Measurements from ENCODE around the gene EFNA4.

EFNA4 gene

DNA sequence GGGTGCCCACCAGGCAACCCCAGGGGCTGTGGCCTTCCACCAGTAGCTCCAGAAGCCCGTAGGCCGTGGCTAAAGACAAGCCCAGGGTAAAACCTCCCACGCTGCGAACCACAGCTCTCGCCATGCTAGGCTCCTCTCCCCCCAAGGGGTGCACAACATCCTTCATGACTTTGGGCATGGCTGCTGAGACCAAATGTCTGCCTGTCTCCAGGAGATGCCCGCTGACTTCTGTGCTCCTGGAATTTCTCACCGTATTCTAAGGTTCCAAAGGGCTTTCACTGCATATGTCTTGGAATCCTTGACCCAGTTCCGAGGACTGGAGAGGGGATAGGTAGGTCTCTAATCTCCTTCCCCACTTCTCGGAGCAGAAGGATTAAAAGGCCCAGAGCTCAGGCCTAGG, 30.0 kb upstream of the EFNA4 start, which contains the start of the genes DCST1 and DCST2:
Gene DCST1 (plus strand): TSS at position 301 of the 400 bp plus-strand sequence. CDS start 213 bp downstream, outside the sequence.
Gene DCST2 (minus strand): TSS at position 258 of the 400 bp plus-strand sequence. CDS start 80 bp downstream, at position 178.
- no peak for DNase-seq (ENCODE audit: low read depth)

DNA sequence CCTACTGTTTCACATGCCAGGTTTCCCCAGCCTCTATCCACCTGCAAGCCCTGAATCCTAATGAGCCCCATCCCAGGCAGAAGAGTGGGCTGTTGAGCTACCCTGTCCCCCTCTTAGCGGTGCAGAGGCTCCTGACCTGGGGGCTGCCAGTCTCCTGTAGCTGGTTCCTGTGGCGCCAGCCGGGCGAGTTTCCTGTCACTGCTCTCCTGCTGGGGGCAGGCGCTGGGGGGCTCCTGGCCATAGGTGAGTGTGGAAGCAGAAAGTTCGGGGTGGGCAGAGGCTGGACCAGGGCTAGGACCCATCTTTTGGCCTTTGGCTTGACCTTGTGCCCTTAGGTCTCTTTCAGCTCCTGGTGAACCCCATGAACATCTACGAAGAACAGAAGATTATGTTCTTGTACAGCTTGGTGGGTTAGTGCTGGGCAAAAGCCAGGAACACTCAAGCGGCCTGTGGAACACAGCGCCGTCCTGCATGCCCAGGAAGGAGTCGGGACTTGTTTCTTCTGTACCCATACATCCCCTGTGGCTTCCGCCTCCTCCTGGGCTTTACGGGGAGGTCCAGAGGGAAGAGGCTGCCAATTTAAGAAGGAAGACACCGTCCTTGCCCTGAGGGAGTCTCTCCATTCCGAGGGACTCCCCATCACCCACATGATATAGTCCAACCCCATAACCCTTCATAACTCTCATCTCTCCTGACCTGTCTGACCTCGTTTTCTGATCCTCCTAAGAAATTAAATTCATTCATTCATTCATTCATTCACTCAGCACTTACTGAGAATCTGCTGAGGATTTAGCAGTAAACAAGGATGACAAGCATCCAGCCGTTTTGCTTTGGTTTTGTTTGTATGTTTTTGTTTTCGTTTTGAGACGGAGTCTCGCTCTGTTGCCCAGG, 29.0 kb upstream of the EFNA4 start:
- DNase-seq (ENCODE audit: low read depth), result no peak

DNA sequence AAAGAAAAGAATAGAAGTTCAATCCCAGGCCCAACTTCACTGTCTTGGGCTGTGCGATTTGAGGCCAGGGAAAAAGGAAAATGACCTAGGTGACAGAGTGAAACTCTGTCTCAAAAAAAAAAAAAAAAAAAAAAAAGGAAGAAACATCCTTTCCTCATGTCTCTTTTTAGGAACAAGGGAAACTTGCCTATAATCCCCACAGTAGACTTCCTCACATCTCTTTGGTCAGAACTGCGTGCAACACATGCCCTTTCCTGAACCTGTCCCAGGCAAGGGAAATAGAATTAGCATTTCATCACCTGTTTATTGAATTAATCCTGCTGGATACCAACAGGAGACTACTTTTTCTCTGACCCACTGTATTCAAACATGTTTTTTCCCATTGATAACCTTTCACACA, 27.6 kb upstream of the EFNA4 start:
- no peak for DNase-seq (ENCODE audit: low read depth)

DNA sequence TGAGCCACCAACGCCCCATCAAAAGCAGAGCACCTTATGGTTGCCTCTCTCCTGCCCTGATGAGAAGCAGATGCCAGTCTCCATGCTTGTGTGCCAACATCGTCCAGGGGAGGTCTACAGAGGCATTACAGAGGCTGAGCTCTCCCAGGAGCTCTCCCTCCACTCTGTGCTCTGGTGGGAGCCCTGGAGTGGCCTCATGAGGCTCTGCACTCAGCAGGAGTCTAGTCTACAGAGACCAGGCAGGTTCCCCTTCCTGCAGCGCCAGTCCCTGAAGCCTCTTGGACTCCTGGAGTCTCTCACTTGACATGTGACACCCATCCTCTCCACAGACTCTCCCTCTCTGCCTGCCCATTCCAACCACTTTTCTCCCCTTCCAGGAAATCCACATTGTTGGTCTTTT, 26.5 kb upstream of the EFNA4 start:
- no peak for DNase-seq (ENCODE audit: low read depth)

DNA sequence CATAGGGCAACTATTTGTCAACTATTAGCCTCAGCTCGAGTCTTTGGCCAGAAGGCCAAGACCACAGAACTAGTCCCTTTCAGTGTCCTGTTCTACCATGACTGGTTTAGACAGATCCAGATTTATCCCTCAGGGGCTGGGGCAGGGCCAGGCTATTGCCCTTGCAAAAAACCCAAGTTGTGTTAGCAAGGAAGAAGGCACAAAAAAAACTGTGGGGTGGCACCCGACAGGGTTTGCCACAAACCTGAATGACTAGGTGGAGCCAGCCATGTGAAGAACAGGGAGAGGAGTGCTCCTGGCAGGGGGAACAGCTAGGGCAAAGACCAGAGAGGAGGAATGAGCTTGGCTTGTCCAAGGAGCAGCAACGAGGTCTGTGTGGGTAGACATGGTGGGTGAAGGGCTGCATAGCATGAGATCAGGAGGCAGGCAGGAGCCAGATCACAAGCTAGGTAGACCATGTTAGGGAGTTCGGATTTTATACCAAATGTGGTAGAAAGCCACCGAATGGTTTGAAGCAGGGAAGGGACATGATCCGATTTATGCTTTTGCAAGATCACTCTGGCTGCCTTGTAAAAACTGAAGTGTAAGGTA, 25.6 kb upstream of the EFNA4 start:
- DNase-seq (ENCODE audit: low read depth), result no peak

DNA sequence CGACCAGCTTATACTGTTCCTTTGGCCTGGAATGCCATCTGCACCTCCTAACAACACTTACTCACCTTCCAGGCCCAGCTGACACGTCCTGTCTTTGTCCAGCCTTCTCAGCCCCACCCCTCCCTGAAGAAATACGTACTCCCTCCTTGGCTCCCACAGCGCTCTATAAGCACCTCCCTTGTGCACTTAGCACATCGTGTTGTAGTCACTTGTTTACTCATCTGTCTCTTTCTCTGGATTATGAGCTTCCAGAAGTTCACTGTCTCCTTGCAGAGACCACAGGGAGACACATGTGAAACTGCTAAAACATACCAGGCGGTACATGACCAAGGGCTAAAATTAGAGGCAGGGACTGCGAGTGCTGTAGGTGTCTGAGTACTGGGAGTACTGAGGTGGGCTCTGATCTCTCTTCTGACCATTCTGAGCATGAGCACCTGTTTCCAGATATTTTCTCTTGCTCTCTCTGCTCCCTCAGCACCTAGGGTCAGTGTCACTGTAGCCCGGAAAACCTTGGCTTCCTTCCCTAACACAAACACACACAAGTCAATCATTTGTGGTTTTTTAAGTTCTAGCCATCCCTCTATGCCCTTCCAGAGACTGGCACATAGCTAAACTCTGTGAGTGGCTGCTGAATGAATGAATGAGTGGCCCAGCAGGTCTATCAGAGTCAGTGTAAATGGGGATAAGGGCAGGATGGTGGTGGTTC, 24.8 kb upstream of the EFNA4 start:
- no peak for DNase-seq (ENCODE audit: low read depth)

DNA sequence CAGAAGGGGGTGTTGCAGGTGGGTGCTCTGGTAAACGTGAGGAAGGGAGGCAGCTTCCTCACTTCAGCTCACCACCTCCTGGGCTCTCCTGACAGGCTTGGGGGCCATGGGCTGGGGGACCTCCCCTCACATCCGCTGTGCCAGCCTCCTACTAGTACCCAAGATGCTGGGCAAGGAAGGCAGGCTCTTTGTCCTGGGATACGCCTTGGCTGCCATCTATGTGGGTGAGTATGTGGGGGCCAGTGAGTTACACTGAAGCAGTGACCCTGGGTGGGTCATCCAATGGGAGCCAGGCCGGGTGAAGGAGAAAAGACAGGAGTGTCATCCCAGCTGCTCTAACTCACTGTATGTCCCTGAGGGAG, 24.3 kb upstream of the EFNA4 start:
- DNase-seq (ENCODE audit: low read depth), result no peak

DNA sequence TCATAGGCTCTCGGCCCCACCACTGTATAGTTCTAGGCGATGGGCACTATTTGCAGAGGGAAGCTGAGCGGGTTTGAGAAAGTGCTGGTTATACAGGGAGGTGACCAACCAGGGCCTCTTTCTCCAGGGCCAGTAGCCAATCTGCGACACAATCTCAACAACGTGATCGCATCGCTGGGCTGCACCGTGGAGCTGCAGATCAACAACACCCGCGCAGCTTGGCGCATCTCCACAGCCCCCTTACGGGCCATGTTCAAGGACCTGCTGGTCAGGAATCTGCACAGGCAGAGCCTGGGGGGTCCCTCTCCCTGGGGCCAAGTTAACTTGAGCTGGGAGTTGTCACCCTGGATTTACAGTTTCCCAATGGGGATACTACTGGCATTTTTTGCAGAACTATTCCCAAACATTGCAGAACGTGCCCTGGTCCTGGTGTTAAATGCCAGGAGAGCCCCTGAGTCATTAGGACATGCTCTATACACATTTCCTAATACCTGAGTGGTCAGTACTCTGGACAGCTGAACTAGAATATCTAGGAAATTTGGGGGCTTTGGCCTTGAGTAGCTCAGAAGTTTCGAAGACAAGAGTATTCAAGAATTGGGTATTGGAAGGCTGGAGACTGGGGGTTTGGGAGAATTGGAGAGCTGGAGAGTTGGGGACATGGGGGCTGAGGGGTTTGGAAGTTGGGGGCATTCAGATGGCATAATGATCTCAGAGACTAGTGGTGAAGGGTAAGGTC, 23.0 kb upstream of the EFNA4 start:
- no peak for DNase-seq (ENCODE audit: low read depth)

DNA sequence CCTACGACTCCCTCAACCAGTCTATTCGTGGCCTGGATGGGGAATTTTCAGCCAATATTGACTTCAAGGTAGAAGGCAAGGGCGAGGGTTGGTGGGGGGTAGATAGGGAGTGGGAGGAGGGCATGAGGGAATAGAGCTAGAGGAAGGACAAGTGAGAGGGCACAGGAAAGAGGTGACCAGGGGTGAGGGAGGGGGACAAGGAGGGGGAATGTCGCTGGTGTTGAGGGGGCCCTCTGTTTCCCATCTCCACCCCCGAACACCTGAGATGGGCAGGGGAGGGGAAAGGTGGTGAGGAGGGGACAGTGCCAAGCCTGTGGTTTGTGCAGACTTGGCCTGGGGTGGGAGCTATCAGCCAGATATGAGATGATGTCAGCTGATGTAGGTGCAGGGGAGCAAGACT, 20.8 kb upstream of the EFNA4 start:
- no peak for DNase-seq (ENCODE audit: low read depth)

DNA sequence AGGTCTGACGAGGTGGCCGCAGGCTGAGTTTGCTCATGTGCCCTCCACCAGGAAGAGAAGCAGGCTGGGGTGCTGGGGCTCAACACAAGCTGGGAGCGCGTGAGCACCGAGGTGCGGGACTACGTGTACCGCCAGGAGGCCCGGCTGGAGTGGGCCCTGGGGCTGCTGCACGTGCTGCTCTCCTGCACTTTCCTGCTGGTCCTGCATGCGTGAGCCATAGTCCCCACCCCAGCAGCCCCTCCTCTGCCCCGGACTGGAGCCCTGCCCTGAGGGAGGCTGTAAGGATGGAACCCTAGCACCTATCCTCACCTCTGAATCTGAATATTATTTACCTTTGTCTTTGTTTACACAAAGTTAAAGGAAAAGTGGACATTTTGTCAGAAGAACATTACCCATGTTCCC, 20.2 kb upstream of the EFNA4 start:
- no peak for DNase-seq (ENCODE audit: low read depth)

DNA sequence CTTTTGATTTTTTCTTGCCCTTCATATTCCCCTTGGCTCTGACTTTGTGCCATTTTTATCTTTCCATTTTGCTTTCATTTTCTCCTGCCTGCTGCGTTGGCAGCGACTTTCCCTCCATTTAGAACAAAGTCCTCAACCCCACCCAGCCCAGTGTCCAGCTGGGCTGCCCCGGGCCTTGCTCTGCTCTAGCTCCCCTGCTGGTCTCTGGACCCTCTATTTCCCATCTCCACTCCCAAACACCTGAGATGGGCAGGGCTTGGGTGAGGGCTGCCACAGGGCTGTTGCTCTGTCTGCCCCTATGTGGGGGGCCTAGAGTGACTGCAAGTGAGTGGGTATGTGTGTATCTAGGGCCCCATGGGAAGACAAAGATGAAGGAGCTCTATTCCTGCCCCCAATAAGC, 19.7 kb upstream of the EFNA4 start:
- DNase-seq (ENCODE audit: low read depth), result no peak

DNA sequence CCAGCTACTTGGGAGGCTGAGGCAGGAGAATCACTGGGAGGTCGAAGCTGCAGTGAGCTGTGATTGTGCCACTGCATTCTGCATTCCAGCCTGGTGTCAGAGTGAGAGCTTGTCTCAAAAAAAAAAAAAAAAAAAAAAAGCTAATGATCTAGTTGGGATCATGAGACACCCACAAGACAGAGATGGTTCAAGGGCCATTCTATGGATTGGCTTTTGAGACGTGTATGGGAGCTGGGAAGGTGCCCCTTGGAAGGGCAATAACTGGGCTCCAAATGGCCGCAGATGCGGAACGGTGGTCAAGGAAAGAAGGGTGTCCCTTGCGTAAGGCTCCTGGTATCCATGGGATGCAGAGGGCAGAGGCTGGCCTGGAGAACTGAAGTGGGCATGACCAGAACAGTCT, 19.2 kb upstream of the EFNA4 start:
- DNase-seq (ENCODE audit: low read depth), result no peak

DNA sequence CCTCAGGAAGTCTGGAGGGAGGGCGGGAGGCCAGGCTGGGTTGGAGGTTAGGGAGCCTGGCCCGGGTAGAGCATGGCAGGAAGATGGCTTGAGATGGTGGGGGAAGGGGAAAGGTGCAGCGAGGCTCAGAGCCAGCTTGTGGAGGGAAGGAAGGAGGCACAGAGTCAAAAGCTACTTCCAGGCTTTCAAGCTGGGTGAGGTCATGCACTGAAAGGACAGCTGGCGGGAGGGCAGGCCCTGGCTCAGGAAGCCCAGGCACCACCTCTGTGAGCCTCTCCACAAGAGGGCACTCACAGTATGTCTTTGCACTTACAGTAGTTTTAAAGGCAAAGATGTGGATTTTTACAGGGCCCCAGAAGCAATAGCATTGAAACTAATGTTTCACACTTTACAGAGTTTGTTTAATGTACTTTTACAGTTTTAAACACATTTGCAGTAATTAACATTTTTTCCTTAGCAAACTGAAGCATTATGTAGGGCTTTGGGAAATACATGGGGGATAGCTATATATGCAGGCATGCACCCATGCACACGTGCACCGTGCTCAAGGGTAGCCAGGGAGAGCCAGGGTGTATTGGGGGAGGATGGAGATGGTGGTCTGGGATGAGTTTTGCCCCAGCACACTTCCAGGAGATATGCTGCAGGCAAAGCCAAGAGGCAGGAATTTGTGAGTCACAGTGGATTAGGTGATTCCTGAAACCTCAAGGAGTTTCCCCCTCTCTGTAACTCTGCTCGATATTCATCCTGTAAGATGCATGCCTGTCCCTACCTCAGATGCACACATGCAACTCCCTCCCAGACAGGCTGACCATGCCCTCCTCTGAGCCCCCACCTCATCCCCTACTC, 18.5 kb upstream of the EFNA4 start:
- no peak for DNase-seq (ENCODE audit: low read depth)

DNA sequence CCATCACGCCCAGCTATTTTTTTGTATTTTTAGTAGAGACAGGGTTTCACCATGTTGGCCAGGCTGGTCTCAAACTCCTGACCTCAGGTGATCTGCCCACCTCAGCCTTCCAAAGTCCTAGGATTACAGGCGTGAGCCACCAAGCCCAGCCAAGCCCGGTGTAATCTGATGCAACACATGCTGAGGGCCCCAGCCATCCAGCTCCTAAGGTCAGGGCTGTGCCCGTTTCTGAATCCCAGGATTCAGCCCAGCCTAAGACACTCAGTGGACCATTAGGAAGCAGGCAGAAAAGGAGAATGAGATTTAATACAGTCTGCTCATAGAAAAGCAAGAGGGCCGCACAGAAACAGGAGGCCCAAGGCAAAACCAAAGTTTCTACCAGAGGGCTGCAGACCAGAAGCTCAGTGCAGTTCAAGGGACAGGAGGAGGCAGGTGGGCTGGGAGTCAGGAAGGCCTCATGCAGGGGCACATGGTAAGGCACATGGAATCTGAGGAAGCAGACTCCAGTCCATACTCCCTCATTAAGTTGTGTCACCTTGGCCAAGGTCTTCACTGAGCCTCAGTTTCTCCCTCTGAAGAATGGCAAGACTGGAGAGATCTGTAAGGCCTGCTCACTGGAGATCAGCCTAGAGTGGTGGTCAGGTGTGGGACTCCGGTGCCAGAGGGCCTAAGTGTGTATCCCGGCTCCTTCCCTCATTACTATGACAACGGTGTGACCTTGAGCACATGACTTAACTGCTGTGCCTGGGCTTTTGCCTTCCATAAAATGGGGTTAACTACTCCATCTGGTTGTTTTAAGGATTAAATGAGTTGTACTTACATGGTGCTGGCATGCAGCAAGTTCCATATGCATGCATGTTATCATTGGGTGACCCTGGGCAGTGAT, 14.8 kb upstream of the EFNA4 start:
- DNase-seq (ENCODE audit: low read depth), result no peak

DNA sequence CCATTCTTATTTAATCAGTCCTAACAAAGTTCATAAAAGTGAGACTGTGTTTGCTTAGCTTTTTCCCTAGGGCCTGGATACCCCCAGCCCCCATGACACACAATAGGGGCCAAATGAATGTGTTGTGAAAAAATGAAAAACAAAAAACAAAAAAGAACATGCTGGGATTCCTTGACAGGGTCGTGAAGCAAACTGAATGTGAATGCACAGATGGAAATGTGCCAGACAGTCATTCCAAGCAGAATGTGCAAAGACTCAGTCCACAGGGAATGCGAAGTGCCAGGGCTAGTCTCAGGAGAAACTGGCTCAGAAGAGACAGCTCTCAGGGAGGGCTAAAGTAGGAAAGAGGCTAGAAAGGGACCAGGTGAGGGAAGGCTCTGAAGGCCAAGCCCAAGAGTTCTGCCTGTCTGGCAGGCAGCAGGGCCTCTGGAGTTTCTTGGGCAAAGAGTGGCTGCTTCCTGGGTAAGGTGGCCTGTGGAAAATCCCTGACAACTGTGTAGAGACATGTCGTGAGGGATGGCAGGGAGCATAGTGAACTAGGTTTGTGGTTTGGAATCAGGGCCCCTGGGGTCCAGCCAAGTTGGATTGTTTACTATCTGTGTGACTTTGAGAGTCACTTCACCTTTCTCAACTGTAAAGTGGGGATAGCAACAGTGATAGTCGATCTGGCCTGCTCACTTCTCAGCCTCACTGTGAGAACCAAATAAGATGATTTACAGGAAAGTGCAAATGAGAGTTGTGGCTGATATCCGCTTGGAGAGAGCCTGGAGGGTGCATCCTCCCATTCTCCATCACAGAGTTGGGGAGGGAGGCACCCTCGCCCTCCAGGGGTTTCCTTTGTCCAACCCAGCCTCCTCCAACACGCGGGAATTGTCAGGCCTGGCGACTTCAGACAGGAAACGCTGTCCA, 13.6 kb upstream of the EFNA4 start:
- no peak for DNase-seq (ENCODE audit: low read depth)

DNA sequence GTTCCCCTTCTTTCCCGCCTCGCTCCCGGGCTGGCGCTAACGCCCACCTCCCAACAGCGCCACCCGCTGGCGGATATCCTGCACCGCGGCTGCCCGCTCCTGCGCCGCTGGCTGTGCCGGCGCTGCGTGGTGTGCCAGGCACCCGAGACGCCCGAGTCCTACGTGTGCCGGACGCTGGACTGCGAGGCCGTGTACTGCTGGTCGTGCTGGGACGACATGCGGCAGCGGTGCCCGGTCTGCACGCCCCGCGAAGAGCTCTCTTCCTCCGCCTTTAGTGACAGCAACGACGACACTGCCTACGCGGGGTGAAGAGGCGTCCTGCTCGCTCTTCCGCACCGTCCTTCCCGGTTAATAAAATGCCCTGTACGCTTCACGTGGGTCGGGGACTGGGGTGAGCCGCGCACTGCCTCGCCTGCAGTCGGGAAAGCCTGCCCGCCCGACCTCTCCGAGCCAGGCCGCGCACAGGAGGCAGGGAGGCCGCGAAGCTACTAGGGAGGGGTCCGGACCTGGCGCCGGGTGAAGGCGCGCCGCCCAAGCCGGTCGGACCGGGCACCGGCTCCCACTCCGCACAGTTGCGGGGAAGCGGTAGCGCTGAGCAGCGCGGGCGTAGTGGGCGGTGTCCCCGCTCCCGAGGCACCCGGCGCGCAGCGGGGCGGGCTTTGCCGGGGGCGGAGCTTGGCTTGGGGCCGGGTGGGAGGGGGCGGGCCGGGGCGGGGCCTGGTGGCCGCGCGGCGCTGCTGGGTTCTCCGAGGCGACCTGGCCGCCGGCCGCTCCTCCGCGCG, 12.8 kb upstream of the EFNA4 start, which contains the start of gene ADAM15:
Gene ADAM15 (plus strand): TSS at position 757 of the 782 bp plus-strand sequence. CDS start 71 bp downstream, outside the sequence.
- peak; percentile 66 for DNase-seq (ENCODE audit: low read depth)

DNA sequence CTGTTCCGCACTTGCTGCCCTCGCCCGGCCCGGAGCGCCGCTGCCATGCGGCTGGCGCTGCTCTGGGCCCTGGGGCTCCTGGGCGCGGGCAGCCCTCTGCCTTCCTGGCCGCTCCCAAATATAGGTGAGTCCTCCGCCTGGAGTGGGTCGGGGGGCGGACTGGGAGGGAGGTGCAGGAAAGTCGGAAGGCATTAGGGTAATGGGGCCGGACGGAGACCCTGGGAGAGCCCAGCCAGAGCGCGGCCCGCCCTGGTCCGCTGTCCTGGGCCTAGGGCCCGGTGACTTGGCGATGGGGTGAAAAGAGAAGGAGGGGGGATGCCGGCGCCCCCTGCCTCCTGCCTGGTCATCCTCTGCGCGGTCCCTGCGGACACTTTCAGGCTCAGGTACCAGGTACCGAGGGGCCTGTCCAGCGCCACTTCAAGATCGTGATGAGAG, 12.2 kb upstream of the EFNA4 start:
- no peak for DNase-seq (ENCODE audit: low read depth)

DNA sequence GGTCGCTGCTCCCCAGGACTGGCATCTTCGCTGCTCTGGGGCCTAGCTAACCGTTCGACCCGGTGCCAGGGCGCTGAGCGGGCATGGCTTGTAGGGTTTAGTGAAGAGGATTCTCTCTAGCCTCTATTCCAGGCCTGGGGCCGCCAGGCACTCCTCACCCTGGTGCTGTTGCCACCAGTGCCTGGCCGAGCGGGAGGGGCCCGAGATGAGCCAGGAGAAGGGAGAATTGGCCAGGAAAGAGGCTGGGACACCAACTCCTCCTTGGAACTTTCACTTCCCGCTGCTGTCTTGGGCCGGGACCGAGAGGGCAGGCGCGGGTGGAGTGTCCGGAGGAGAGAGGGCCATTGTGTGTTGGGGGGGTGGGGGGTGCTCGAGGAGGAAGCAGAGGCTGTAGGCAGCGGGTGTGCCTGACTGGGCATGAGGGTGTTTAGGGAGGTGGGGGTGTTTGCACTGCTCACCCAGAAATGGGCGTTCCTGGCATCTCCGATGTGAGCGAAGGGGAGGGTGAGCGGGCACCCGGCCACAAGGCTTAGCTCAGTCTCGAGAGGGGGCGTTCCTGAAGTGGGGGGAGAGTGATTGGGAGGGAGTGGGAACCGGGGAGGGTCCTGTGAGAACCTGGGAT, 11.7 kb upstream of the EFNA4 start:
- DNase-seq (ENCODE audit: low read depth), result no peak
